ENCODE results near the gene CFAP141. TPM values are rescaled to one million over a fixed set of nuclear protein-coding genes. Genes with fewer than 3 reads are reported as not detected.
A peak's percentile ranks its signal among the peaks of the same experiment; 100 is the strongest.

CFAP141 gene
- total RNA-seq, 1 experiment from 2014 or later = not detected

- TF ChIP-seq ETV6 (CRISPR knock-in tag; IDR thresholded peaks at IDR 0.05) (no peak), ZNF232 (CRISPR knock-in tag; IDR thresholded peaks at IDR 0.05) (no peak)
Observed at GRCh38 chr1:154239491-154239890, 33.4 kb upstream of the CFAP141 start (continued).

DNA sequence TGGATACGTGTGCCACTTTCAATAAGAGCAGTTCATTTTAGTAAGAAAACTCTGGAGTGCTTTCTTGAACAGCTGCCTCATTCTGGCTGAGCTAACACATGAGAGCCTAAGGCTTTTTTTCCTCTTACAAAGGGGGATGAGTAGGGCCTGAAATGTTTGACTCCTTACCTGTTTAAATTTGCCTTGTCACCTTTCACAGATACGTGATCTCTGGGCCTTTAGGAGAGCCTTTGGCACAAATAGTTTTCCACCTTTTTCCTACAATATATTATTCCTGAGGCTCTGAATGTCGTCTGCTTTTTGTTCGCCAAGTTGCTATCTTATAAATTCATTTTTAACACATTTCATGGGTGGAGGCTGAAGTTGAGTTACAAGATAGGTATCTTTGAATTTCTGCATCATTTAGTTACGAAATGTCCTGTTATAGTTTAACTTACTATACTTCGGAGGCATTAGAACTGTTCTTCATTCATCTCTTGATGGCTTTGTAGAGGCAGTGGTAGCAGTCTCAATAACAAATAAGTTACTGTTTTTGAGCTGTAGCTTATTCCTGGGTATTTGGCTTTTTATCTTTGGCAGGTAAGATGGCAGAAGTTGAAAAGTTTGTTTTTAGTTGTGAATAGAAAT lies 31.9 kb upstream of the CFAP141 start:
- ChIA-PET POLR2A (no interaction called here), CTCF (interaction anchor here (0.9 kb wide), 1 partner anchor 38 kb away, joined by 3 read pairs; no protein-coding TSS in a partner anchor)
- peak overlapping the region; percentile 69; the same call in 1 of the 2 replicates for H3K27ac Mint-ChIP-seq
- no peak for TF ChIP-seq ZNF416 (CRISPR knock-in tag; IDR thresholded peaks at IDR 0.05)
- TF ChIP-seq MXD4 (CRISPR knock-in tag; IDR thresholded peaks at IDR 0.05; ENCODE audit: borderline replicate concordance) = no peak
- no peak for TF ChIP-seq NFE2L1 (CRISPR knock-in tag; IDR thresholded peaks at IDR 0.05)
- TF ChIP-seq MYBL2 (CRISPR knock-in tag; IDR thresholded peaks at IDR 0.05) = no peak
- TF ChIP-seq TEAD1 (CRISPR knock-in tag; IDR thresholded peaks at IDR 0.05) = no peak
- no peak for TF ChIP-seq ZNF317 (CRISPR knock-in tag; IDR thresholded peaks at IDR 0.05; ENCODE audit: borderline replicate concordance, low read depth)
- no peak for TF ChIP-seq ATF1 (CRISPR knock-in tag; IDR thresholded peaks at IDR 0.05)
- TF ChIP-seq SMAD4 (CRISPR knock-in tag; IDR thresholded peaks at IDR 0.05) = no peak
- no peak for TF ChIP-seq PREB (CRISPR knock-in tag; IDR thresholded peaks at IDR 0.05; ENCODE audit: borderline replicate concordance)
- no peak for TF ChIP-seq ZNF396 (CRISPR knock-in tag; IDR thresholded peaks at IDR 0.05; ENCODE audit: borderline replicate concordance)
- TF ChIP-seq FOXJ3 (CRISPR knock-in tag; IDR thresholded peaks at IDR 0.05; ENCODE audit: borderline replicate concordance) = no peak
- TF ChIP-seq ZNF671 (CRISPR knock-in tag; IDR thresholded peaks at IDR 0.05) = no peak
- peaks cover 88% of the 10 kb centered on the region for H3K36me3 Mint-ChIP-seq
- H3K4me3 Mint-ChIP-seq = no peak overlapping the region
- no peaks in the 10 kb centered on the region for H3K27me3 Mint-ChIP-seq (ENCODE audit: low read depth)
- DNase-seq (ENCODE audit: low spot score) = no peak
- H3K4me1 Mint-ChIP-seq = no peaks in the 10 kb centered on the region
- ATAC-seq = no peak
- no peaks in the 10 kb centered on the region for H3K9me3 Mint-ChIP-seq

DNA sequence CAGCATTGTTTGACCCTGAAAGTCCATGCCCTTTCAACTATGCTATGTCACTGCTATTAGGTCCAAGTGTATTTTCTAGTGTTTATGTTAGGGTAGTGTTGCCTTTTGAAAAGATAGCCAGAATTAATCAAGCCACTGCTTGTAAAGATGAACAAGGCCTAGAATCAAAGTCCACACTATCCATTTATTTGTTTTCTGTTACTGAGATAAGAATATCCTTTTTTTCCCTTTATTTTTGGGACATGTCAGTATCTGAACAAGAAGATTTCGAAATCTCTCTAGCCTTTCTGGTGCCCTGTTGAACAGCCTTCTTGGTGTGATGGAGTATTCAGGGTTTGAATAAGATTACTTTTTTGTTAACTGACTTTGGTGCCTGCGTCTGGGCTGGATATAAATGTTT lies 31.3 kb upstream of the CFAP141 start:
- ChIA-PET POLR2A (no interaction called here), CTCF (interaction anchor here (0.9 kb wide), 1 partner anchor 38 kb away, joined by 3 read pairs; no protein-coding TSS in a partner anchor)
- Mint-ChIP-seq H3K9me3 (no peaks in the 10 kb centered on the region), H3K36me3 (peaks cover 88% of the 10 kb centered on the region), H3K27me3 (ENCODE audit: low read depth) (no peaks in the 10 kb centered on the region), H3K4me3 (no peak overlapping the region), H3K4me1 (no peaks in the 10 kb centered on the region), H3K27ac (peak overlapping the region; percentile 69; the same call in 1 of the 2 replicates)
- DNase-seq (ENCODE audit: low spot score) (no peak), ATAC-seq (no peak)
- TF ChIP-seq KAT7 (CRISPR knock-in tag; IDR thresholded peaks at IDR 0.05; ENCODE audit: borderline replicate concordance) = no peak
- TF ChIP-seq NFYB (CRISPR knock-in tag; conservative IDR thresholded peaks at IDR 0.05; ENCODE audit: low read depth) = no peak
- no peak for TF ChIP-seq ESRRA (CRISPR knock-in tag; IDR thresholded peaks at IDR 0.05; ENCODE audit: borderline replicate concordance)
- no peak for TF ChIP-seq CTCF (IDR thresholded peaks at IDR 0.05)
- TF ChIP-seq, protein P1, sequence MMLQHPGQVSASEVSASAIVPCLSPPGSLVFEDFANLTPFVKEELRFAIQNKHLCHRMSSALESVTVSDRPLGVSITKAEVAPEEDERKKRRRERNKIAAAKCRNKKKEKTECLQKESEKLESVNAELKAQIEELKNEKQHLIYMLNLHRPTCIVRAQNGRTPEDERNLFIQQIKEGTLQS (CRISPR knock-in tag; conservative IDR thresholded peaks at IDR 0.05) = no peak
- TF ChIP-seq TP53 (CRISPR knock-in tag; IDR thresholded peaks at IDR 0.05) = no peak
- TF ChIP-seq OVOL2 (CRISPR knock-in tag; IDR thresholded peaks at IDR 0.05; ENCODE audit: borderline replicate concordance) = no peak
- TF ChIP-seq, protein P2, sequence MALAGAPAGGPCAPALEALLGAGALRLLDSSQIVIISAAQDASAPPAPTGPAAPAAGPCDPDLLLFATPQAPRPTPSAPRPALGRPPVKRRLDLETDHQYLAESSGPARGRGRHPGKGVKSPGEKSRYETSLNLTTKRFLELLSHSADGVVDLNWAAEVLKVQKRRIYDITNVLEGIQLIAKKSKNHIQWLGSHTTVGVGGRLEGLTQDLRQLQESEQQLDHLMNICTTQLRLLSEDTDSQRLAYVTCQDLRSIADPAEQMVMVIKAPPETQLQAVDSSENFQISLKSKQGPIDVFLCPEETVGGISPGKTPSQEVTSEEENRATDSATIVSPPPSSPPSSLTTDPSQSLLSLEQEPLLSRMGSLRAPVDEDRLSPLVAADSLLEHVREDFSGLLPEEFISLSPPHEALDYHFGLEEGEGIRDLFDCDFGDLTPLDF (CRISPR knock-in tag; IDR thresholded peaks at IDR 0.05) = no peak
- TF ChIP-seq CREM (CRISPR knock-in tag; IDR thresholded peaks at IDR 0.05) = no peak
- no peak for TF ChIP-seq CREB1 (CRISPR knock-in tag; IDR thresholded peaks at IDR 0.05)
- TF ChIP-seq ZNF121 (CRISPR knock-in tag; IDR thresholded peaks at IDR 0.05) = no peak
- TF ChIP-seq NR1H2 (CRISPR knock-in tag; IDR thresholded peaks at IDR 0.05) = no peak
- no peak for TF ChIP-seq GABPB1 (CRISPR knock-in tag; IDR thresholded peaks at IDR 0.05)
- no peak for TF ChIP-seq JAZF1 (CRISPR knock-in tag; IDR thresholded peaks at IDR 0.05)
- no peak for TF ChIP-seq ZNF396 (CRISPR knock-in tag; IDR thresholded peaks at IDR 0.05; ENCODE audit: borderline replicate concordance)
- TF ChIP-seq ZNF219 (CRISPR knock-in tag; IDR thresholded peaks at IDR 0.05; ENCODE audit: borderline replicate concordance) = no peak
- no peak for TF ChIP-seq USF2 (CRISPR knock-in tag; IDR thresholded peaks at IDR 0.05)
- TF ChIP-seq TEAD4 (CRISPR knock-in tag; IDR thresholded peaks at IDR 0.05) = no peak
- TF ChIP-seq CBFB (CRISPR knock-in tag; IDR thresholded peaks at IDR 0.05; ENCODE audit: low read depth) = no peak

Data from WTC11 (cell line).